ENCODE results near the gene HOXC12. TPM values are rescaled to one million over a fixed set of nuclear protein-coding genes. Genes with fewer than 3 reads are reported as not detected.

The HOXC12 gene
- total and polyA plus RNA-seq, 2 of the 8 experiments (the other 6 are each of a cell fraction or from before 2014, with no cell fraction given): not detected

- no peak overlapping the region for H3K4ac ChIP-seq (replicated peaks; ENCODE audit: insufficient read length, low read depth, low read length)
- H2BK12ac ChIP-seq (ENCODE audit: low read depth, low read length): 0 out of 2 replicates have a peak overlapping the region, but pooled peaks have one; percentile 60
- H3K4me1 ChIP-seq (replicated peaks in 1 of 4; ENCODE audit: control insufficient read depth in 3 of 4, insufficient read depth in 4 of 4, low read length in 3 of 4): peaks cover 0 to 16% (median 4%) of the 10 kb centered on the region in 4 experiments; a peak in 6 of 7 replicates
- no peak overlapping the region for H3K14ac ChIP-seq (ENCODE audit: insufficient read length)
- H2AK5ac ChIP-seq (ENCODE audit: low read depth, low read length): no peak overlapping the region
- DNase-seq (ENCODE audit: low read depth in 1 of 2, low spot score in 2 of 2) (no peak), FAIRE-seq (no peak)
- H3K18ac ChIP-seq (ENCODE audit: extremely low read depth, low read length): no peak overlapping the region
- H4K20me1 ChIP-seq (replicated peaks in 1 of 2; ENCODE audit: control insufficient read depth in 1 of 2, insufficient read depth in 2 of 2, low read length in 2 of 2): peaks cover 20 to 41% of the 10 kb centered on the region in 2 experiments
- H4K91ac ChIP-seq (replicated peaks; ENCODE audit: insufficient read length, low read length): no peak overlapping the region
- no peaks in the 10 kb centered on the region for H3K79me2 ChIP-seq (ENCODE audit: control insufficient read depth in 1 of 2, insufficient read depth in 2 of 2, low read length in 2 of 2)
- H3K9ac ChIP-seq (replicated peaks in 1 of 4; ENCODE audit: extremely low read depth in 1 of 4, low read depth in 3 of 4, low read length in 3 of 4): no peak overlapping the region
- no peak overlapping the region for H2BK120ac ChIP-seq (replicated peaks; ENCODE audit: low read depth, low read length)
- 15% methylated on average over 10 of the region's 10 CpGs; no CpG with 5 or more reads in 1 of the 2 experiments for WGBS, 2 experiments (ENCODE audit: extremely low coverage in 1 of 2, insufficient coverage in 1 of 2, insufficient read length in 1 of 2, insufficient replicate concordance in 2 of 2, low coverage in 1 of 2, low lambda C conversion rate in 2 of 2, missing lambda C conversion rate in 1 of 2)
- no peak overlapping the region for H3K27ac ChIP-seq (ENCODE audit: low read depth, low read length)
- no peaks in the 10 kb centered on the region for H3K79me1 ChIP-seq (ENCODE audit: low read depth, low read length)
- H3K27me3 ChIP-seq (replicated peaks in 1 of 4; ENCODE audit: control insufficient read depth in 3 of 4, extremely low read depth in 1 of 4, insufficient read depth in 3 of 4, low read length in 3 of 4): peaks cover 98 to 100% (median 100%) of the 10 kb centered on the region in 4 experiments
- POLR2A ChIA-PET (ENCODE audit: partially characterized antibody): interaction anchor here (1.0 to 3.2 kb wide), 2 partner anchors 12 to 15 kb away, joined by 3 to 12 read pairs; partner anchors contain the start of gene HOXC13
- H3K23ac ChIP-seq (ENCODE audit: insufficient read length): no peak overlapping the region
- H3K9me3 ChIP-seq (ENCODE audit: insufficient read depth in 2 of 2, low read depth in 1 of 2, low read length in 1 of 2): no peaks in the 10 kb centered on the region; a peak in 1 of 4 replicates
- H3K23me2 ChIP-seq (ENCODE audit: low read depth, low read length): no peaks in the 10 kb centered on the region
- no peak overlapping the region for H4K5ac ChIP-seq (ENCODE audit: insufficient read length, low read depth, low read length)
- no peak overlapping the region for H3K4me2 ChIP-seq (ENCODE audit: insufficient read depth in 1 of 2, low read depth in 2 of 2, low read length in 2 of 2)
- H2BK15ac ChIP-seq (ENCODE audit: low read length): no peak overlapping the region
- H2AFZ ChIP-seq (ENCODE audit: low read length): no peak overlapping the region
- H2BK20ac ChIP-seq (ENCODE audit: low read length): no peak overlapping the region
- CTCF ChIA-PET (ENCODE audit: partially characterized antibody): interaction anchor here (0.9 to 2.1 kb wide), 2 partner anchors 12 to 150 kb away, joined by 3 to 6 read pairs; no protein-coding TSS in a partner anchor
- no peak overlapping the region for H3K56ac ChIP-seq (replicated peaks; ENCODE audit: insufficient read length, low read depth, low read length)
- peaks cover 0 to 9% (median 0%) of the 10 kb centered on the region in 4 experiments; a peak in 1 of 8 replicates for H3K36me3 ChIP-seq (ENCODE audit: control insufficient read depth in 2 of 4, insufficient read depth in 4 of 4, low read length in 3 of 4)
- no peak overlapping the region; the same call in 1 of the 2 replicates for H4K8ac ChIP-seq (ENCODE audit: extremely low read depth, insufficient read depth, low read length)
- no peak overlapping the region for H3K4me3 ChIP-seq (ENCODE audit: extremely low read depth in 1 of 4, insufficient read depth in 2 of 4, low read depth in 3 of 4, low read length in 4 of 4)
- no peak overlapping the region for H2BK5ac ChIP-seq (ENCODE audit: low read depth, low read length)
- TF ChIP-seq RNF2 (IDR thresholded peaks at IDR 0.05; ENCODE audit: borderline replicate concordance, low read depth, low read length, missing control alignments, poor library complexity, severe bottlenecking) (peak; percentile 68), CTBP2 (IDR thresholded peaks at IDR 0.05; ENCODE audit: borderline replicate concordance, insufficient read depth, insufficient read length, low read length) (no peak), ZNF274 (IDR thresholded peaks at IDR 0.05; ENCODE audit: borderline replicate concordance, extremely low read depth, low read length) (no peak), NRF1 (IDR thresholded peaks at IDR 0.05; ENCODE audit: low read depth, low read length) (no peak), MAFK (IDR thresholded peaks at IDR 0.05; ENCODE audit: low read depth, low read length) (no peak)
These were observed 4.3 kb upstream of the HOXC12 start for GRCh38 chr12:53950437-53950773.

Measured in H1 (cell line).